Measurements from ENCODE around the gene ZNF609.

Gene ZNF609

DNA sequence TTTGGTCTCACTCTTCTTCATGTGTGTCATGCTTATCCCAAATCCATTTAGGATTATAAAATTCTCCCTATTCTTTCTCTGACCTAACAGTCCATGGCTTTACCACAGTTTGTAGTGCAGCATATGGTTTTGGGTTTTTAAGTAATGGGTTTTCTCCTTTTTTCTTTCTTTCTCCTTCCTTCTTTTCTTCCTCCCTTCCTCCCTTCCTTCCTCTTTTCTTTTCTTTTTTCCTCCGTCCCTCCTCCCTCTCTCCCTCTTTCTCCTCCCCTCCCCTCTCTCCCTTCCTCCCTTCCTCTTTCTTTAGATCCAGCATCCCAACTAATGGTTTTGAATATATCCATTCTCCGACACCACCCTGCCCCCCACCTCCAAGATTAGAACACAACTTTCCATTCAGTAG is 196.1 kb downstream of the ZNF609 start:
- no peak for DNase-seq

GRCh38 chr15:64665179-64665578 is 204.8 kb downstream of the ZNF609 start:
- DNase-seq: no peak

DNA sequence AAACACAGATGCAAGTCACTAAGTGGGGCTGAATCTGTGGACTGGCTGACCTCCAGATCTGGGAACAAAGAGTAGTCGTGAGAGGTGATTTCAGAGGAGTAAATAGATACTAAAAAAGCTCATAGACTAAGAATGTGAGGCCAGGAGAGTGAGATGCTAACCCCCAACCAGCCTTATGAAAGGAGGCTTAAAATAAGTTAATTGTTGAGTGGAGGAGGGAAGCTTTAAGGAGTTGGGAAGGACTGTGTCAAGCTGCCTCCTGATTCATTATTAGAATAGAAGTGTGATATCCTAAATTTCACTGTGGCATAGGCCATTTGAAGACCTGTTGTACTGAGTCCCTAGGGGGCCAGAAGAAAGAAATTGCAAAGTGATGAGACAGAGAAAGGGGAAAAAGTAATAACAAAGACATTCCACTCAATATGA is 207.4 kb downstream of the ZNF609 start:
- DNase-seq: no peak

DNA sequence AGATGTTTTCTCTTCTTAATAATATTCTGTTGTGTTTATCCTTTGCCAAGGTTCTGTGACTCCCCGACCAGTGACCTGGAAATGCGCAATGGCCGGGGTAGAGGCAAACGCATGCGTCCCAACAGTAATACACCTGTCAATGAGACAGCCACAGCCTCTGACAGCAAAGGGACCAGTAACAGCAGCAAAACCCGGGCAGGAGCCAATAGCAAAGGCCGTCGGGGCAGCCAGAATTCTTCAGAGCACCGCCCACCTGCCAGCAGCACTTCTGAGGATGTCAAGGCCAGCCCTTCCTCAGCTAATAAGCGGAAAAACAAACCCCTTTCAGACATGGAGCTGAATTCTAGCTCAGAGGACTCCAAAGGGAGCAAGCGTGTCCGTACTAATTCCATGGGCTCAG is 213.5 kb downstream of the ZNF609 start:
- DNase-seq: no peak

- no peak for DNase-seq
Observed at GRCh38 chr15:64678126-64678819, 217.9 kb downstream of the ZNF609 start.

DNA sequence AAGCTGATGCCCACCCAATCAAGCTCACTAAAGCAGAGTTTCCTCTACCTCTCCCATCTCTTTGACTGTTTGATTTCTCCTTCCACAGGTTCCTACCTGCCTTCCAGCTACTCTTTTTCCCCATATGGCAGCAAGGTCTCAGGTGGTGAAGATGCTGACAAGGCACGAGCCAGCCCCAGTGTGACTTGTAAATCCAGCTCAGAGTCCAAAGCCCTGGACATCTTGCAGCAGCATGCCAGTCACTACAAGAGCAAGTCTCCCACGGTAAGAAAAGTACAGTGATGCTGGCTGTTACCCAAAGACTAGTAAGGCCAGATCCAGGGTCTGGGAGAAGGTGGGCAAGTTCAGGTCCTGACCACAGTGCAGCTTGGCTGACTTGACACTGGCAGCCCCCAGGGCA is 219.7 kb downstream of the ZNF609 start:
- DNase-seq: no peak

- peak in 2 of 14 donors; percentile 20 to 24 for DNase-seq
Observed at GRCh38 chr15:64681424-64682024, 221.1 kb downstream of the ZNF609 start.

DNA sequence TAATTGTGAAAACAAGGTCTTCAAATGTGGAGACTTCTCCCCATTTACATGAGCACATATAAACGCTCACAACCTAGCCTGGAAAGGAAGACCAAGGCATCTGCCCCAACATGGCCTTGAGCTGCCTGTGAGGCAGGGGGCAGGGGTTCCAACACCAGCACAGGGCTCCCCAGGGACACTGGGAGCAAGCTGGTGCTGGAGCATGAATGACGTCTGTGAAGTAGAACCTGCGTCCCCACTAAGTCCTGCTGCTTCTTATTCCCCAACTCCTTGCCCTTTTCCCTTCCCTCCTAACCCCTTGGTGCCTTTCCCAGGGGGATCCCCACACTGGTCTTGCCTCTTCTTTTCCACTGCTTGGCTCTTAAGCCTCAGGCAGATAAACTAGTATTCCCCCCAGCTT is 221.9 kb downstream of the ZNF609 start:
- no peak for DNase-seq

GRCh38 chr15:64683378-64683777 is 223.0 kb downstream of the ZNF609 start:
- DNase-seq: no peak

DNA sequence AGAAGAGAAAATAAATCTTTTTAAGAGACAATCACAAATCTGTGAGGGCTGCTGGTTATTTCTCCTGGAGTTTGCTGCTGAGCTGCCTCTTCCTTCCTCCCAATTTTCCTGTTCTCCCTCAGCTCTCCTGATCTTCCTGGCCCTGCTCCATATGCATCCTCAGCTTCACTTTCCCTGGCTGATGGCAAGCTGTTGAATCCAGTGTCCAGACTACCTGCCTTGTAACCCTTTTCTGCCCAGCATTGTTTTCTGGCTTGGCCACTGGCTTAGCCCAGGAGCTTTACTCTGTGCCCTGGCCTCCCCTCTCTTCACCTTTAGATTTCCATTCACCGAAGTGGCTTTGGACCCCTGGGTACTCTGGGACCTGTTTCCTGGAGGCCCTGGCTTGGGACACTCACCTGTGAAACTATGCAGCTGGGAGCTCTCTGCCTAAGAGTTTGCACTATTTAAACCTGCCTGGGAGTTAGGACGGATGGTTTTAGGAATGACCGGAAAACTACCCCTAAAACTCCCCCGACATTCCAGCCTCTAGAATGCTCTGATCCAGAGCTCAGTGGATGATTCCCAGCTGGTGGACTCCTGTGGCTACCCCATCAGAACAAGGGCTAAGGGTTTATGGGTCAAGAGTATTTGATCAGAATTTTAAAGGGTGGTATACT is 225.0 kb downstream of the ZNF609 start:
- no peak for DNase-seq

DNA sequence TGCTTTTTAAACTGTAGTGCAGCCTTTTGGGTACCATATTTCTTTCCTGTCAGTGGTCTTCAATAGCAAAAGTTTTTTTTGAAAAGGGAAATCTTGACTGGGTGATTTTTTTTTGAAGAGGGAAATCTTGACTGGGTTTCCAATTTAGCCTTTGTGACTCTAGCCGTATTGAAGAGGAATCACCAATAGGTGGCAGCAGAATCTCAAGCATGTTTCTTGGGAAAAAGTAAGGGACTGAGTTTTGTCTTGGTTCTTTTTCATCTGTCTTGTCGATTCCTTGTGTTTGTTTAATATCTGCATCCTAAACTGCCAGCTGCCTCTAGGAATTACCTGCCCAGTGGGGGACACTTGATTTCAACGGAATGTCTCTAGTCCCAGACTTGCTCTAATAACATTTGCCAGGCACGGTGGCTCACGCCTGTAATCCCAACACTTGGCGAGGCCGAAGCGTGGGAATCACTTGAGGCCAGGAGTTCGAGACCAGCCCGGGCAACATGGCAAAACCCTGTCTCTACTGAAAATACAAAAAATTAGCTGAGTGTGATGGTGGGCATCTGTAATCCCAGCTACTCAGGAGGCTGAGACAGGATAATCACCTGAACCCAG is 225.9 kb downstream of the ZNF609 start:
- DNase-seq: peak in 1 of 14 donors; percentile 50

DNA sequence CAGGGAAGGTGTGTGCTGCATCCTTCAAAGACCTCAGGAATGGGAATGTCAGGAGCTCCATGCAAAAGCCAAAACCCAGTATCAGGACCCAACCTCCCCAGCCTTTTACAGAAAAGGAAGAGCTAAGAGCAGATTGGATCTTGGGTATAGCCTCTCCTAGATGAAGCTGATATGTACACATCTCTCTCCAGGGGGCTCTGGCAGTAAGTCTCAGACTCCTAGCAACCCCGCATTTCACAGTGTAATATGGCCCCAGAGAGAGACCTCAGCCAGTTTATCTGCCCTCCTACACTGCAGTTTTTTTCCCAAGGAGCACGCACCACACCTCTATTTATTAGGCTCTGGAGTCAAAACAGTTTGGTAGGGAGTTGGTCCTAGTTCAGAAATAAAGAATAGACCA is 226.8 kb downstream of the ZNF609 start:
- no peak for DNase-seq

- no peak for DNase-seq
Observed at GRCh38 chr15:64687688-64688087, 227.3 kb downstream of the ZNF609 start.

DNA sequence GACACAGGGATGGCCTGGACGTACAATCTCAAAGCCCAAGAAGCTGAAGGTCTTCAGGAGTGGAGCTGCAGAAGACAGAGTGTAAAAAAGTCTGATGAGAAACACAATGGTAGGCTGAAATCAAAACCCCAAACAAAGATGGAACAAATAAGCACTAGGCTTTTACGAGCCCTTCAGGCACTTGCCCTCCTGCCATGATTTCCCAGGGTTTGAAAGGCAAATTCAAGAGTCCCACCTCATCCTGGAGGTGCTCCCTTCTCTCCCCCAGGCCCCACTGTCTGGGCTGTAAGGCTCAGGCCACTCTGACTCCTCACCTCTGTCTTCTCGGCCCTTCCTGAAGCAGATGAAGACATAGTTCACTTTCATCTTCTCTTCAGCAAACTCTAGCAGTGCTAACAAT is 228.4 kb downstream of the ZNF609 start:
- no peak for DNase-seq

DNA sequence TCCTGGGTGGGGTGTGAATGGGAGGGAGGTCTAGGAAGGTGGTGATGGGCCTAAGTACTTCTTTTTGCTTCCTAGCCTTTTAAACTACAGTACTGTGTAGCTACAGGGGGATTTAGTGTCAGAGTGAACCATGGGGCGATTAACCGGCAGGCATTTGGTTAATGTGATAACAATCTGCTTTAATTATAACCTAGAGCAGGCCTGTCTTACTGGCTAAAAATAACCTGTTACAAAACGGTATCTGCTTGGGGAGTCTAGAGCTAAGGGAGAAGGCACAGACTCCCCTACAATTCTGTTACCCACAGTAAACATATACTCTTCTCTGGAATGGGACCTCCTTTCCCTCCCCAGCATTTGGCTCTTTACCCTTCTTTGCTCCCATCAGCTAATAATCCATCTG is 229.6 kb downstream of the ZNF609 start:
- no peak for DNase-seq

- no peak for DNase-seq
Observed at GRCh38 chr15:64690578-64691296, 230.4 kb downstream of the ZNF609 start.

GRCh38 chr15:64691896-64692565 is 231.7 kb downstream of the ZNF609 start:
- DNase-seq: peak in 3 of 14 donors; percentile 18 to 48 (median 24)

- peak in 2 of 14 donors; percentile 17 to 33 for DNase-seq
Observed at GRCh38 chr15:64693134-64693533, 232.8 kb downstream of the ZNF609 start.

DNA sequence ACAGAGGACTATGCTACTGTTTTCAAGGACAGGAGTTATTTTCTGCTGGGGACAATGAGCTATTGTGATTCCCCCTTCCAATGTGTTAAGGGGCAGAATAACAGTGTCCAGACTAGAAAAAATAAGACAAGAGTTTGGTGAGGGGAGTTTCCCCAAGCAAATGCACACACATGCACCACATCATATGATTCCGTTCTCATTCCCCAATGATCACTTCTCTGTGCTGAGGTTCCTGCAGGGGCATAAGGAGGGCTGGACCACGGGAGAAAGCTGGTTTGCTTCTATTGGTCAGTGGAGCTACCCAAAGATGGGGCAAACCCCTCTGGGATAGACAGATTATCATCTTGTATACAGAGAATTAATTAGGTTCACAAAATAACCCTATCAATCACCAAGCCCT is 234.4 kb downstream of the ZNF609 start:
- peak in 6 of 14 donors; percentile 23 to 57 (median 36) for DNase-seq

GRCh38 chr15:64695561-64695992 is 235.2 kb downstream of the ZNF609 start:
- DNase-seq: peak in 6 of 14 donors; percentile 11 to 43 (median 32)

- DNase-seq: no peak
Observed at GRCh38 chr15:64696481-64696880, 236.1 kb downstream of the ZNF609 start.

DNA sequence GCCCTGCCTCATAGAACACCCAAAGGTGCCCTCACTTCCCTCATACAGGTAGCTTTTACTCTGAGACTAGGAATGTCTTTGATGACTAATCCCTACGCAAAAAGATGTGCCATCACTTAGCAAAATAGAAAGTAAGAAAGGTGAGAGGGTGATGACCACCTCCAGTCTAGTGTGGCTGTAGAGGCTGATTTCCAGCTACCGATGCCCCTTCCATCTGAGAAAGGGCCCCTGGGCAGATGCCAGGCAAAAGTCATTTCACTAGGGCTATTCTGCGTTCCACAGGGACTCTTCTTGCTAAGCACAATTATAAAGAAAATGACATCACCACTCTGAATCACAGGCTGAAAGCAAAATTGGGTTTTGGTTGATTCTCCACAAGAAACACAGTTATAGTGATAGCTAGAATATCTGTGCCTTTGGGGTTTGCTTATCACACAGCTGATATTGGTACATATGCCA is 237.6 kb downstream of the ZNF609 start:
- peak in 2 of 14 donors; percentile 20 to 30 for DNase-seq

All from C1 segment of cervical spinal cord (tissue), 14 donors.